Vagina (tissue), 2 donors: ENCODE measurements around the gene CACNG7. TPM values are rescaled to one million over a fixed set of nuclear protein-coding genes. Genes with fewer than 3 reads are reported as not detected.

Experiments
- DNase-seq, 2 donors: peaks; one replicate each; pipeline ENCODE4 v3.0.0-alpha.2; 2017; ENCODE audit errors: extremely low spot score in 2 of 2
- H3K27ac ChIP-seq: fragments of 200-600 bp; sonication (generic); one replicate; pipeline ENCODE4 v1.5.1; 2019
- H3K27me3 ChIP-seq: fragments of 200-600 bp; sonication (generic); one replicate; pipeline ENCODE4 v1.5.1; 2019
- H3K36me3 ChIP-seq, 2 donors: fragments of 200-600 bp; sonication (generic); one replicate each; pipeline ENCODE4 v1.5.1; 2017 to 2019
- H3K4me1 ChIP-seq: fragments of 200-600 bp; sonication (generic); one replicate; pipeline ENCODE4 v1.5.1; 2019
- H3K4me3 ChIP-seq, 2 donors: fragments of 200-600 bp; sonication (generic); 1 replicate in 1 of 2; 2 replicates in 1 of 2; pipeline ENCODE4 v1.5.1; 2016 to 2019
- H3K9me3 ChIP-seq: fragments of 200-600 bp; sonication (generic); one replicate; pipeline ENCODE4 v1.5.1; 2019
- POLR2A ChIP-seq, 2 donors: fragments of 450-650 bp; IDR thresholded peaks; one replicate each; pipeline ENCODE4 v1.6.1; 2017; ENCODE audit warnings: antibody characterized with exemption in 2 of 2, mild to moderate bottlenecking in 2 of 2, moderate library complexity in 2 of 2
- POLR2AphosphoS5 ChIP-seq, 2 donors: sonication (generic); formaldehyde crosslinking; IDR thresholded peaks; one replicate each; pipeline ENCODE4 v1.9.0; 2017; ENCODE audit warnings: antibody characterized with exemption in 2 of 2, mild to moderate bottlenecking in 2 of 2, low read depth in 1 of 2; ENCODE audit not compliant: insufficient read depth in 1 of 2
- intact Hi-C: fragments of 100-400 bp; cut with DNase I; formaldehyde crosslinking; loops from one replicate; pipeline ENCODE4 v1.15.1; 2023
- total RNA-seq: library from RNA; depleted of rRNA; stranded (reverse); fragments of >200 nt; gene quantifications from one replicate; pipeline ENCODE4 v1.2.3, GENCODE V29; 2016
- TF ChIP-seq, protein P1 (sequence below), 3 experiments: fragments of 450-650 bp in 2 of 3; fragments of 200-600 bp in 1 of 3; sonication (generic) in 1 of 3; IDR thresholded peaks; one replicate each; pipeline ENCODE4 v1.5.1; 2017 to 2019; ENCODE audit warnings: antibody characterized with exemption in 3 of 3, mild to moderate bottlenecking in 2 of 3, moderate library complexity in 2 of 3

Gene CACNG7
- total RNA-seq, 1 donor from 2014 or later = not detected

DNA sequence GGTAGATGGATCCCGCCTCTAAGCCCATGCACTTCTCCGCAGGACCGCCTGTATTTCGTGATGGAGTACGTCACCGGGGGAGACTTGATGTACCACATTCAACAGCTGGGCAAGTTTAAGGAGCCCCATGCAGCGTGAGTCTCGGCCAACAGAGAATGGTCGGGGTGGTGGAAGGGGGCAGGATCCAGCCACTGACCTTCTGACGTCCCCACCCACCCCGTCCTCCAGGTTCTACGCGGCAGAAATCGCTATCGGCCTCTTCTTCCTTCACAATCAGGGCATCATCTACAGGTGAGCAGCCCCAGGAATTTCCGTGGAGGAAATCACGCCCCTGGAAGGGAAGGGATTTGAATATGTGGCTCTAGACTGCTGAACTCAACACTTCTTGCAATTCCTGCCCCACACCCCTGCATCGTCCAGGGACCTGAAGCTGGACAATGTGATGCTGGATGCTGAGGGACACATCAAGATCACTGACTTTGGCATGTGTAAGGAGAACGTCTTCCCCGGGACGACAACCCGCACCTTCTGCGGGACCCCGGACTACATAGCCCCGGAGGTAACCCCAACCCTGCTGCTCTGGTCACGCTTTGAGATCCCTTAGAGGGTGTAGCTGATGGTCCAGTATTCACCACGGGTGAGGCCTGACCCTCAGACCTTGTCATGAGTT lies 8.8 kb upstream of the CACNG7 start:
- intact Hi-C loops = no loop called here
- DNase-seq = no peak
- H3K27me3 ChIP-seq = no peaks in the 10 kb centered on the region
- H3K4me1 ChIP-seq = no peaks in the 10 kb centered on the region
- H3K9me3 ChIP-seq = no peaks in the 10 kb centered on the region
- no peak for TF ChIP-seq POLR2A (IDR thresholded peaks at IDR 0.05)
- TF ChIP-seq, protein P1, sequence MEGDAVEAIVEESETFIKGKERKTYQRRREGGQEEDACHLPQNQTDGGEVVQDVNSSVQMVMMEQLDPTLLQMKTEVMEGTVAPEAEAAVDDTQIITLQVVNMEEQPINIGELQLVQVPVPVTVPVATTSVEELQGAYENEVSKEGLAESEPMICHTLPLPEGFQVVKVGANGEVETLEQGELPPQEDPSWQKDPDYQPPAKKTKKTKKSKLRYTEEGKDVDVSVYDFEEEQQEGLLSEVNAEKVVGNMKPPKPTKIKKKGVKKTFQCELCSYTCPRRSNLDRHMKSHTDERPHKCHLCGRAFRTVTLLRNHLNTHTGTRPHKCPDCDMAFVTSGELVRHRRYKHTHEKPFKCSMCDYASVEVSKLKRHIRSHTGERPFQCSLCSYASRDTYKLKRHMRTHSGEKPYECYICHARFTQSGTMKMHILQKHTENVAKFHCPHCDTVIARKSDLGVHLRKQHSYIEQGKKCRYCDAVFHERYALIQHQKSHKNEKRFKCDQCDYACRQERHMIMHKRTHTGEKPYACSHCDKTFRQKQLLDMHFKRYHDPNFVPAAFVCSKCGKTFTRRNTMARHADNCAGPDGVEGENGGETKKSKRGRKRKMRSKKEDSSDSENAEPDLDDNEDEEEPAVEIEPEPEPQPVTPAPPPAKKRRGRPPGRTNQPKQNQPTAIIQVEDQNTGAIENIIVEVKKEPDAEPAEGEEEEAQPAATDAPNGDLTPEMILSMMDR (IDR thresholded peaks at IDR 0.05) = no peak
- TF ChIP-seq POLR2AphosphoS5 (IDR thresholded peaks at IDR 0.05; ENCODE audit: insufficient read depth in 1 of 2, low read depth in 1 of 2) = no peak
- no peak overlapping the region for H3K27ac ChIP-seq
- no peak overlapping the region for H3K4me3 ChIP-seq
- no peaks in the 10 kb centered on the region for H3K36me3 ChIP-seq

DNA sequence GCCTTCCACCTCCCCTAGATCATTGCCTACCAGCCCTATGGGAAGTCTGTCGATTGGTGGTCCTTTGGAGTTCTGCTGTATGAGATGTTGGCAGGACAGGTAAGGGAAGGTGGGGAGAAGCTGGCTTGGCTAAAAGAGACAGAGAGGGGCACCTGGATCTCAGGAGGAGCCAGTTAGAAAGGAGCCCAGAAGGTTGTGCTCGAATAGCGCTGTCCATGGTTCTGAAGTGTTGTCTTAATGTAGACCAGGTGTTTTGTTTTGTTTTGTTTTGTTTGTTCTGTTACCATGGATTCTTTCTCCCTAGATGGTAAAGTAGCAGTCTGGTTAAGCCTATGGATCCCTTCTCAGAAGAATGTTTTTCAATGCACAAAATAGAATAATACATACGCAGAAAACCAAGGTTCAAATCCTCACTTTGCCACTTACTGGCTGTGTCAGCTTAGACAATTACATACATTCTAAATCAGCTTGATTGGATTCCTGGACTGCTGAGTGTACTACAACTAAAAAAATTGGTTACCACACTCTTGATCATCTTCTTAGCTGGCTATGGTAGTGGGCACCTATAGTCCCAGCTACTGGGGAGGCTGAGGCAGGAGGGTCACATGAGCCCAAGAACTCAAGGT lies 5.9 kb upstream of the CACNG7 start:
- Histone ChIP-seq H3K27me3 (peaks cover 19% of the 10 kb centered on the region), H3K4me1 (peaks cover 18% of the 10 kb centered on the region), H3K27ac (no peak overlapping the region), H3K4me3 (no peak overlapping the region), H3K9me3 (no peaks in the 10 kb centered on the region), H3K36me3 (no peaks in the 10 kb centered on the region)
- intact Hi-C loops = no loop called here
- DNase-seq = no peak
- no peak for TF ChIP-seq POLR2AphosphoS5 (IDR thresholded peaks at IDR 0.05; ENCODE audit: insufficient read depth in 1 of 2, low read depth in 1 of 2)
- TF ChIP-seq, protein P1 (IDR thresholded peaks at IDR 0.05) = no peak
- no peak for TF ChIP-seq POLR2A (IDR thresholded peaks at IDR 0.05)

DNA sequence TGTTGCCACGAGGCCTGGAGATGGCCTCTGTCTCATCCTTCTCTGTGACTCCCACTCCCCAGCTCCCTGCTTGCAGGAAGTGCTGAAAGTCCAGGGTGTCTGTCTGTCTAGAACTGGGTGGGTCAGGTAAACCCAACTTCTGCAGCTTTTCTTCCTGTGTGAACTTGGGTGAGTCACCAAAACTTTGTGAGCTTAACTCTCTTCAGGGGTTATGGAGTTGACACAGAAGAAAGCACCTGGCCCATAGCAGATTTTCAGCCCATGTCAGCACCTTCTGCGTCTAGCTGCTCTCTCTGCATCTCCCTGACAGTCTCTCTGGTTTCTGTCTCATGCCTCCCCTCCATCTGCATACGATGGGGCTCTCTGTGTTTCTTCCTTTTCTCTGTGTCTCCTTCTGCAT lies 4.2 kb upstream of the CACNG7 start:
- no peak for DNase-seq
- no peak for TF ChIP-seq POLR2AphosphoS5 (IDR thresholded peaks at IDR 0.05; ENCODE audit: insufficient read depth in 1 of 2, low read depth in 1 of 2)
- TF ChIP-seq, protein P1 (IDR thresholded peaks at IDR 0.05) = no peak
- no peak for TF ChIP-seq POLR2A (IDR thresholded peaks at IDR 0.05)
- H3K36me3 ChIP-seq = no peaks in the 10 kb centered on the region
- intact Hi-C loops = no loop called here
- peaks cover 29% of the 10 kb centered on the region for H3K27me3 ChIP-seq
- H3K4me1 ChIP-seq = peaks cover 24% of the 10 kb centered on the region
- H3K27ac ChIP-seq = no peak overlapping the region
- H3K9me3 ChIP-seq = no peaks in the 10 kb centered on the region
- no peak overlapping the region for H3K4me3 ChIP-seq

DNA sequence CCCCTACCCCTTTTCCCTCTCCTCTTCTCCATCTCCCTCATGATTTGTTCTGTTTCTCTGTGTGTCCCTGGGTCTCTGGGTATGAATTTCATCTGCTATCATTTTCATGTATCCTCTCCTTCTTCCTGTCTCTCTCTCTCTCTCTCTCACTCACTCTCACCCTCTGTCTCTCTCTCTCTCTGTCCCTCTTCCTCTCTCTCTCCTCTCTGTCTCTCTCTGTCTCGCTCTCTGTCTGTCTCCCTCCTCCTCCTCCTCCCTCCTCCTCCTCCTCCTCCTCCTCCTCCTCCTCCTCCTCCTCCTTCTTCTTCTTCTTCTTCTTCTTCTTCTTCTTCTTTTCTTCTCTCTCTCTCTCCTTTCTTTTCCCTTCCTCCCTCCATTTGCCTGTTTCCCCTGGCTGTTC lies 3.3 kb upstream of the CACNG7 start:
- no peaks in the 10 kb centered on the region for H3K36me3 ChIP-seq
- intact Hi-C loops = no loop called here
- no peaks in the 10 kb centered on the region for H3K9me3 ChIP-seq
- H3K4me1 ChIP-seq = peaks cover 24% of the 10 kb centered on the region
- H3K27me3 ChIP-seq = peaks cover 34% of the 10 kb centered on the region
- TF ChIP-seq POLR2AphosphoS5 (IDR thresholded peaks at IDR 0.05; ENCODE audit: insufficient read depth in 1 of 2, low read depth in 1 of 2) = no peak
- TF ChIP-seq, protein P1 (IDR thresholded peaks at IDR 0.05) = no peak
- no peak for TF ChIP-seq POLR2A (IDR thresholded peaks at IDR 0.05)
- H3K4me3 ChIP-seq = no peak overlapping the region
- H3K27ac ChIP-seq = no peak overlapping the region
- no peak for DNase-seq
